ENCODE results near the gene ATL2.
"Not testable (repeated sequence)": the region's sequence is repeated elsewhere in the genome, so short reads cannot be mapped to it uniquely, and the experiment has no call there.

Gene ATL2

DNA sequence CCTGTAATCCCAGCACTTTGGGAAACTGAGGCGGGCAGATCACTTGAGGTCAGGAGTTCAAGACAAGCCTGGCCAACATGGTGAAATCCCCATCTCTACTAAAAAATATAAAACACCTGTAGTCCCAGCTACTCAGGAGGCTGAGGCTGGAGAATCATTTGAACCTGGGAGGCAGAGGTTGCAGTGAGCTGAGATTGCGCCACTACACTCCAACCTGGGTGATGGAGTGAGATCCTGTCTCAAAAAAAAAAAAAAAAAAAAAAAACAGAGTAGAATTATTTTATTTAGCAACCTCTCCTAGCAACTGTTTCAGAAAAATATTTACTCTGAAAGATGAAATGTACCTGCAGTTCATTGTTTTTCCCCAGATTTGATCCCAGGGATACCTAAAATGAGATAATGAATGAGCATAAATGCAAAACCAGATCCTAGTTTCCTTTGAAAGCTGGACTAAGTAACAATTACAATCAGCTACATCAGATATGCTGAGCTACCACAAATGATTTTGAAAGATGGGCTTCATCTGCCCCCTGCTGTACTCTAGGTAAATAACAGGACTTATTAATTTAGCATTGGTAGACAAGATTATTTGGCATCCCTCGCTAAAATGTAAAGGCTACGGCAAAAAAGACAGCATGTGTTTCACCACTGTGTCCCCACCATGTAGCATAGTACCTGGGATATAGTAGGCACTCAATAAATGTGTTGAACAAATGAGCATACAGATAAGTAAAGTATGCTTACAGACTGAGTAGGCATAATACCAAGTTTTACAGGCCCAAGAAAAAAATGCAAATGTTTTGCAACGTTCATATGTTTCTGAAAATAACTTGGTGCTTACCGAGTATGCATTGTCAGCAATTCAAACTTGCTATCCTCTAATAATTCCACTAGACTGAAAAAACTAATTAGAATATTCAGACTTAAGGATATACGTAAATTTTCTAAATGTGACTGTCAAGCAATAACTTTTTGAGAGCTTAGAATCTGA, 102.5 kb downstream of the ATL2 start:
- no peak for DNase-seq (ENCODE audit: low read depth in 2 of 2)

GRCh38 chr2:38271697-38272096, 105.4 kb downstream of the ATL2 start:
- DNase-seq (ENCODE audit: low read depth in 2 of 2): no peak

- DNase-seq (ENCODE audit: low read depth in 2 of 2): no peak
Observed at GRCh38 chr2:38269421-38269820, 107.7 kb downstream of the ATL2 start.

DNA sequence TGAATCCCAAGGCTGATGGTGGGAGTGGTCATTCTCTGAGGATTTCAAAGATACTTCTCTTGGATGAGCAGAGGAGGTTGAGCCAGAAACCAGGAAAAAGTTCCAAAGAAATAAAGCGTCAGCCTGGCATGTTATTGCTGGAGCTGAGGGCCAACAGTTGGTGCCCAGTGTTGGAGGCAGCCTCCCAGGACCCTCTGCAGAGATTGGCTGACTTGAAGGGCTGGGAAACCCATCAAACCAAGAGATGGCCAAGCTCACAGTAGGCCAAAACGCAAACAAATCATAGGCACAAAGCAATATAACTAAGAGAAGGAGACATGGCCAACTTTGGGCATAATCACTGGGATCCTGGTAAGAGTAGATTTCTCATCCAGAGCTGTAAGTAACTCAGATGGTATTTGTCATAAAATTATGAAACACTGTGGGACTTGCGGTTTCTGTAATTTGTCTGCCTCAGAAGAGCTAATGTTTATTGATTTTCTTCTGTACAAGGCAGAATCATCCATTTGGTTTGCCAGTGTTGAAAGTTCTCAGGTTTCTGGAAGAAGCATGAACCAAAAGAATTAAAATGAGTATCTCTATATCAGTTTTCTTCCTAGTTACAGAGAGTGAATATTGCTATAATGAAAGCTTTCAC, 108.3 kb downstream of the ATL2 start:
- DNase-seq (ENCODE audit: low read depth in 2 of 2): no peak

GRCh38 chr2:38268001-38268400, 109.1 kb downstream of the ATL2 start:
- DNase-seq (ENCODE audit: low read depth in 2 of 2): no peak

DNA sequence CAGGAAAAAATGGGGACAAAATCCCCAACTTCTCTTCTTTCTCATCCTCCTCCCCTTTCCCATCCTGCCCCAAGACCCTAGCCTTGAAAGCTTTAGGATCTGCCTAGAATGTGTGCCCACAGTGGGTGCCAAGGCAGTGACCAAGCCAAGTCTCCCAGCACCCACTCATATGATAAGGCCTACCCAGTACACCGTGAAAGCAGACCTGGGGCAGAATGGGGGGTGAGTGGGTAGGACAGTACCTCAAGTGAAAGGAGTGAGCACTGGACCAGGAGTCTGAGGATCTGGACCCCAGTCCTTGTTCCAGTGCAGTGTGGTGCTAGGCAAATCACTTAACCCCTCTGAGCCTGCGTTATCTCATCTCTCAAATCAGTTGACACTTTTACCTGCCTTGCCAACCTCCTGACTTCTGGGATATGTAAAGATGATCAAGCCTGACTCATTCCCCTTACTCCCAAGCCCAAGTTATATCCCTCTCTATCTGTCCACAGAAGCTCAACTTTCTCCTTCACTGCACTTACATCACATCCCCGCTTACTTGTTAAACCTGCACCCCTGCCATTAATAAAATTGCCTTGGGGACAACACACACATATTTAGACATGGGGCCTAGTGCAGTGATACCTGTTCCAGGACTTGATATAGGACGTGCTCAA, 109.7 kb downstream of the ATL2 start:
- DNase-seq (ENCODE audit: low read depth in 2 of 2): no peak

DNA sequence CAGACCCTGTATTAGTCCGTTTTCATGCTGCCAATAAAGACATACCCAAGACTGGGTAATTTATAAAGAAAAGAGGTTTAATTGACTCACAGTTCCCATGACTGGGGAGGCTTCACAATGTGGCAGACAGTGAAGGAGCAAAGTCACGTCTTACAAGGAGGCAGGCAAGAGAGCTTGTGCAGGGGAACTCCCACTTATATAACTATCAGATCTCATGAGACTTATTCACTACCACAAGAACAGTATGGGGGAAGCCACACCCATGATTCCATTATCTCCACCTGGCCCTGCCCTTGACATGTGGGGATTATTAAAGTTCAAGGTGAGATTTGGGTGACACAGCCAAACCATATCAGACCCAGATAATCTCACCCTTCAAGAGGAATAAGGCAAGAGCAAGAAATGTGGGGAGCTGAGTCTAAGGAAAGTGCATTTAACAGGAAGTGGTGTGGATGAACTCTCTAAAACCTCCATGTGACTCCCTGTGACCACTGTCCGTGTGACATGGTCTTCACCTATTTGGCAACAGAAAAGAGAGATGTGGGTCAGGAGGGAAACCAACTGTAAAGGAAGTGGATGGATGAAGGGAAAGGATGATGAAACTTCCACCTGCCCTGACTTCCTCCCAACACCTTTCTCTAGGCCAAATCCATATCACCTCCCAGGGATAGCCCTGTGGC, 110.6 kb downstream of the ATL2 start:
- no peak for DNase-seq (ENCODE audit: low read depth in 2 of 2)

DNA sequence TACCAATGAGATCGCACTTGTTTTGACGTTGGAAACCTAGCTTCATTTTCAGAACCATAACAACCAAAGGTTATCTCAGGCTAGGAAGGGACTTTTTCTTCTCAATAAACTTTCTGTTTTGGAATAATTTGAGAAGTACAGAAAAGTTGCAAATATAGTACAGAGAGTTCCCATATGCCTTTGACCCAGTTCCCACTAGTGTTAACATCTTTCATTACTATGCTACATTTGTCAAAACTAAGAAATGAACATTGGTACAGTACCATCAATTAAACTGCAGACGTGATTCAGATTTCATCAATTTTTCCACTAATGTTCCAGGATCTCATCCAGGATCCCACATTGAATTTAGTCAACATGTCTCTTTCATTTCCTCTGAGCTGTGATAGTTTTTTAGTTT, 111.6 kb downstream of the ATL2 start:
- DNase-seq (ENCODE audit: low read depth in 2 of 2): no peak

DNA sequence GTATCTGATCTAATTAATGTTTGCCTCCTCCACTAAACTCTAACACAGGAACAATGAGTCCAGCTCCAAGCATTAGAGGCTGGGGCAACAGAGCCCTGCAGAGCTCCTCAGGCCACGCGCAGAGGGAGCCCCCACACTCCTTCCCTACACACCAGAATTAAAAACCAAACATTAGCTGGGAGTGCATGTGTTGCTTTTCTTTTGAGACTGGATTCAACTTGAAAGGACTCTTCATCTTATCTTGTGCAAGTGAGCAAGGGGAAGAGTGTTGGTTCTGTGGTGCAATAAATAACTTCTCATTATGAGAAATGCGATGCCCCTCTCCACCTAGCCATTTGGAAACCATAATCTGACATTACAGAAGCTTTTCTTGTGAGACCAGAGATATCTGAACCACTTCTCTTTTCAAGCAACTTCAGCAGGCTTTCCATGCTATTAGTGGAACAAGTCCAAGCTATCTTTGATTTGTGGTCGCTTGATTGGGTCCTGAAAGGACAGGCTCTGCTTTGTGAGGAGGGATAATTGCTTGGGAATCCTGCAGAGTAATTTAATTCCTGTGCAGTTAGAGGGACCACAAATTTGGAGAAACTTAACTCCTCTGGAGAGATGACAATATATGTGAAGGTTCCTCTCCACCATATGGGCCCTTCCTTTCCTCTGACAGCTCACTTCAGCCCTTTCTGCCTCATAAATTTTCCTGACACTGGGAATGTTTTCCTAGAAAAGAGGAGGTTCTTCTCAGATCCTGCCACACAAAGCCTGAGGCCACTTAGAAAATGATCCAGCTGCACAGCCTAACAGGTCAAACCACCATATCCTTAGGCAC, 112.5 kb downstream of the ATL2 start:
- no peak for DNase-seq (ENCODE audit: low read depth in 2 of 2)

DNA sequence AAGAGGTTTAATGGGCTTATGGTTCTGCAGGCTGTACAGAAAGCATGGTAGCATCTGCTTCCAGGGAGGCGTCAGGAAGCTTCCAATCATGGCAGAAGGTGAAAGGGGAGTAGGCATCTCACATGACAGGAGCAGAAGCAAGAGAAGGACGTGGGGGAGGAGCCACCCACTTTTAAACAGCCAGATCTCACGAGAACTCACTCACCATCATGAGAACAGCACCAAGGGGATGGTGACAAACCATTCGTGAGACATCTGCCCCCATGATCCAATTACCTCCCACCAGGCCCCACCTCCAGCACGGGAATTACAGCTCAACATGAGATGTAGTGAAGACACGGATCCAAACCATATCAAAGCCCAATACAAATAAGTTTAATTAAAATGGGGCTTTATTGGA, 113.8 kb downstream of the ATL2 start:
- DNase-seq (ENCODE audit: low read depth in 2 of 2): no peak

GRCh38 chr2:38262069-38262871, 114.8 kb downstream of the ATL2 start:
- no peak for DNase-seq (ENCODE audit: low read depth in 2 of 2)

DNA sequence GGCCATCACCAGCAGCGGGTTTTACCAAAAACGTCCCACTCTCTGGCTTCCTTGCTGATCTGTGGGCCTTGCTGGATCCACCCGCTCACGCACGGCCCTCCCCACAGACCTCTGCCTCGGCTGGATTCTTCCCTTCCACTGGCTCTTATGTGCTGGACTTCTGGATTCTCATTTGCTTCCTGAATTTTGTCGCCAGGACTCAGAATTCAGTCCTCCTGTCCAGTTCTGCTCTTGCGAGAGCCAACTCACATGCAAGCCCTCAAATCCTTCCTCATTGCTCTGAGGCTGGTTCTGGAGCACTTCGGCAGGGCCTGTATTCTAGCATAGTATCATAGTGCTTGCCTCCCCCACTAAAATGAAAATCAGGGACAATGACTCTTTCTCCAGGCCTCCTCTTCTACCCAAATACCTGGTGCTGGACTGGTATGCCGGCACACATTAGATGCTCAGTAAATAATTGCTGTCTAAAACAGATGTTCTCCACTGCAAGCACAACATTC, 115.5 kb downstream of the ATL2 start:
- DNase-seq (ENCODE audit: low read depth in 2 of 2): no peak

GRCh38 chr2:38260972-38261371, 116.1 kb downstream of the ATL2 start:
- no peak for DNase-seq (ENCODE audit: low read depth in 2 of 2)

DNA sequence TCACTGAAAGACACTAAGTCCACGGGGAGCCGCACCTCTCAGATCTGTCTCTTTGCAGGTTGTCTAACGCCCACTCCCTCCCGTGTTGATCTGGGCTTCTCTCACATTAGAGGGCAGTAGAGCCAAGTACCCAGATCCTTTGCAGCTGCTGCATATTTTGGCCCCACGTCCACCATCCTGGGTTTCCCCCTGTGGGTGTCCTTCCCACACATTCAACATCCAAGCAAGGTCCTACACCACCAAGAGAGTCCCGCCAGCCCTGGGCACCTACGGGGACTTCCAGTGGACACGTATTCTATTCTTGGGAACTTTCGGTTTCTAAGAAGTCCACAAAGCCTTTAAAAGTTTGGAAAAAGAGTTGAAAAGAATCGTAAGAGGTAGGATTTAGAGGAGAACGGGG, 116.6 kb downstream of the ATL2 start:
- no peak for DNase-seq (ENCODE audit: low read depth in 2 of 2)

DNA sequence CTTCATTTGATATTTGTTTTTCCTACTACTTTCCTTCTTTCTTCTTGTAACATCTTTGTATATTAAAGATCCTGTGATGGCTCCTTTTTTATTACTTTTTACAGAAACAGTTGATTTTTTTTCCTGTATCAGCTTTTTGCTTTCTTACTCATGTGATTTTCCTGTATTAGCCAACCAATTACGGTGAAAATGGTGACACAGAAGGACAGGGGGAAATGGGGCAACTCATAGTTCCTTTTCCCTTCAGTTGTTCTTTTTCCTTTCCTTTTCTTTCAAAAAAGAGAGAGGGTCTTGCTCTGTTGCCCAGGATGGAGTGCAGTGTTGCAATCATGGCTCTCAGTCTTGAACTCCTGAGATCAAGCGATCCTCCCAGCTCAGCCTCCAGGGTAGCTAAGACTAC, 117.8 kb downstream of the ATL2 start:
- DNase-seq (ENCODE audit: low read depth in 2 of 2): no peak

GRCh38 chr2:38257680-38258079, 119.4 kb downstream of the ATL2 start:
- DNase-seq (ENCODE audit: low read depth in 2 of 2): not testable (repeated sequence)

- no peak for DNase-seq (ENCODE audit: low read depth in 2 of 2)
Observed at GRCh38 chr2:38256610-38257009, 120.5 kb downstream of the ATL2 start.

DNA sequence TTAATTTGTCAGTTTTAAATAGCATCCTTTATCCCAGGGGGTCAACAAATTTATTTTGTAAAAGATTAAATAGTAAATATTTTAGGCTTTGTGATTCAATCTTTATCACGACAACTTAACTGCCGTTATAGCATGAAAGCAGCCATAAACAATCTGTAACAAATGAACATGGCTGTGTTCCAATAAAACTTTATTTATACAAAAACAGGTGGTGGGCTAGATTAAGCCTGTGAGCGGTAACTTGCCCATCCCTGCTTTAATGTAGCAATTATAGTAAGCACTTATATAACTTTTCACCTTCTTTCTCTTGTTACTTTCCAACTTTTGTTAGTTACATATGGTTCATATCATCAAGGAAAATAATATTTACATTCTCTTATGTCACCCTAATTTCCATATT, 121.9 kb downstream of the ATL2 start:
- DNase-seq (ENCODE audit: low read depth in 2 of 2): no peak

- no peak for DNase-seq (ENCODE audit: low read depth in 2 of 2)
Observed at GRCh38 chr2:38254796-38255195, 122.3 kb downstream of the ATL2 start.

DNA sequence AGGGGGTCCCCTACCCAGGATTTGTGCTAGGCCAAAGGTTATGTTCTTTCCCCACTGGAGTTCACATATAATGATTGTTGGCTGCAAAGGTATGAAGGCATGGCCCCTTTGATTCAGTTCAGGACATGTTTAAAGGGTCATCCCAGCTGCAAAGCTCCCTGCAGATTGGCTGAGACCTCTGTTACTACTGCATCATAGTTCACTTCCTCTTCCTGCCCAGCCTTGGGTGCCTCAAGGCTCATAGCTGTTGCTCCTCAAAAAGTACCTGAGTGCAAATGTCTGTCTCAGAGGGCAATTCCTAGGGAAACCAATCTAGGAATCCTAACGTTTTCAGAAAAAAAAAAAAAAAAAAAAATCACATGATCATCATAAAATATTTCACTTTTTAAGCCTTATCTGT, 125.1 kb downstream of the ATL2 start:
- no peak for DNase-seq (ENCODE audit: low read depth in 2 of 2)
